Endothelial cell of umbilical vein (primary cell): ENCODE measurements around the gene SERPINC1.
"Not testable (repeated sequence)": the region's sequence is repeated elsewhere in the genome, so short reads cannot be mapped to it uniquely, and the experiment has no call there.

Experiments
- EZH2 ChIP-seq: IDR thresholded peaks from 2 replicates; pipeline ENCODE4 v1.6.1; 2012; ENCODE audit warnings: borderline replicate concordance, low read depth, mild to moderate bottlenecking, moderate library complexity, low read length, inconsistent platforms; ENCODE audit not compliant: severe bottlenecking
- FOS ChIP-seq: IDR thresholded peaks from 2 replicates; pipeline ENCODE4 v1.6.1; 2011; ENCODE audit warnings: mild to moderate bottlenecking, low read length, moderate library complexity, borderline replicate concordance; ENCODE audit not compliant: insufficient read depth
- GATA2 ChIP-seq: IDR thresholded peaks from 2 replicates; pipeline ENCODE4 v1.7.0; 2011; ENCODE audit warnings: low read depth, mild to moderate bottlenecking, moderate library complexity, mixed read lengths, low read length; ENCODE audit not compliant: insufficient read length, insufficient read depth
- JUN ChIP-seq: IDR thresholded peaks from 2 replicates; pipeline ENCODE4 v1.6.1; 2011; ENCODE audit warnings: borderline replicate concordance, low read depth; ENCODE audit not compliant: insufficient read length, insufficient read depth
- MYC ChIP-seq: IDR thresholded peaks from one replicate; pipeline ENCODE4 v1.6.1; 2011; ENCODE audit warnings: mild to moderate bottlenecking, low read depth, low read length
- POLR2A ChIP-seq: IDR thresholded peaks from 2 replicates; pipeline ENCODE4 v1.6.1; 2012; ENCODE audit warnings: low read depth, mild to moderate bottlenecking, control low read depth, low read length
- POLR2AphosphoS5 ChIP-seq: IDR thresholded peaks from 2 replicates; pipeline ENCODE4 v1.6.1; 2012; ENCODE audit warnings: low read depth, mild to moderate bottlenecking, control low read depth, low read length, moderate library complexity; ENCODE audit not compliant: insufficient read depth
- TF ChIP-seq, protein P1 (sequence below), 2 donors: IDR thresholded peaks; 1 replicate in 1 of 2; 2 replicates in 1 of 2; pipeline ENCODE4 v1.5.1; 2011; ENCODE audit warnings: low read length in 2 of 2, mild to moderate bottlenecking in 2 of 2, moderate library complexity in 2 of 2, control low read depth in 1 of 2, inconsistent platforms in 1 of 2, low read depth in 1 of 2; ENCODE audit not compliant: insufficient read depth in 1 of 2; ENCODE audit errors: extremely low read depth in 1 of 2
- TF ChIP-seq, protein P2 (sequence below): IDR thresholded peaks from 2 replicates; pipeline ENCODE4 v1.6.1; 2011; ENCODE audit not compliant: insufficient read depth, insufficient read length

DNA sequence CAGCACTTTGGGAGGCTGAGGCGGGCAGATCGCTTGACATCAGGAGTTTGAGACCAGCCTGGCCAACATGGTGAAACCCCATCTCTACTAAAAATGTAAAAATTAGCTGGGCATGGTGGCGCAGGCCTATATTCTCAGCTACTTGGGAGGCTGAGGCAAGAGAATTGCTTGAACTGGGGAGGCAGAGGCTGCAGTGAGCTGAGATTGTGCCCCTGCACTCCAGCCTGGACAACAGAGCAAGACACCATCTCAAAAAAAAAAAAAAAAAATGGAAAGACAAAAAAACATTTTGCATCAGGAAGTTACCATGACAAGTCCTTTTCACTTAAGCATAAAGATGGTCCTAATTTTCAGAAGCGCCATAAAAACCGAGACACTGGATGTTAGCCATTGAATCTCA, 13.4 kb upstream of the SERPINC1 start:
- not testable (repeated sequence) for TF ChIP-seq FOS, POLR2A, MYC, POLR2AphosphoS5, EZH2, JUN, GATA2
- TF ChIP-seq, protein P1, sequence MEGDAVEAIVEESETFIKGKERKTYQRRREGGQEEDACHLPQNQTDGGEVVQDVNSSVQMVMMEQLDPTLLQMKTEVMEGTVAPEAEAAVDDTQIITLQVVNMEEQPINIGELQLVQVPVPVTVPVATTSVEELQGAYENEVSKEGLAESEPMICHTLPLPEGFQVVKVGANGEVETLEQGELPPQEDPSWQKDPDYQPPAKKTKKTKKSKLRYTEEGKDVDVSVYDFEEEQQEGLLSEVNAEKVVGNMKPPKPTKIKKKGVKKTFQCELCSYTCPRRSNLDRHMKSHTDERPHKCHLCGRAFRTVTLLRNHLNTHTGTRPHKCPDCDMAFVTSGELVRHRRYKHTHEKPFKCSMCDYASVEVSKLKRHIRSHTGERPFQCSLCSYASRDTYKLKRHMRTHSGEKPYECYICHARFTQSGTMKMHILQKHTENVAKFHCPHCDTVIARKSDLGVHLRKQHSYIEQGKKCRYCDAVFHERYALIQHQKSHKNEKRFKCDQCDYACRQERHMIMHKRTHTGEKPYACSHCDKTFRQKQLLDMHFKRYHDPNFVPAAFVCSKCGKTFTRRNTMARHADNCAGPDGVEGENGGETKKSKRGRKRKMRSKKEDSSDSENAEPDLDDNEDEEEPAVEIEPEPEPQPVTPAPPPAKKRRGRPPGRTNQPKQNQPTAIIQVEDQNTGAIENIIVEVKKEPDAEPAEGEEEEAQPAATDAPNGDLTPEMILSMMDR (IDR thresholded peaks at IDR 0.05; ENCODE audit: extremely low read depth in 1 of 2, insufficient read depth in 1 of 2, low read depth in 1 of 2, low read length in 2 of 2): not testable (repeated sequence)
- TF ChIP-seq, protein P2, sequence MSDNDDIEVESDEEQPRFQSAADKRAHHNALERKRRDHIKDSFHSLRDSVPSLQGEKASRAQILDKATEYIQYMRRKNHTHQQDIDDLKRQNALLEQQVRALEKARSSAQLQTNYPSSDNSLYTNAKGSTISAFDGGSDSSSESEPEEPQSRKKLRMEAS: not testable (repeated sequence)
